Endothelial cell of coronary artery (primary cell): Measurements from ENCODE around the gene RBM8A. TPM values are rescaled to one million over a fixed set of nuclear protein-coding genes. Genes with fewer than 3 reads are reported as not detected.

Experiments used
- total RNA-seq: library from RNA; depleted of rRNA; stranded (reverse); fragments of >200 nt; gene quantifications from 2 replicates; pipeline ENCODE4 v1.2.3, GENCODE V29; 2014

RBM8A gene
- total RNA-seq = 153 and 236 TPM in 2 replicates

DNA sequence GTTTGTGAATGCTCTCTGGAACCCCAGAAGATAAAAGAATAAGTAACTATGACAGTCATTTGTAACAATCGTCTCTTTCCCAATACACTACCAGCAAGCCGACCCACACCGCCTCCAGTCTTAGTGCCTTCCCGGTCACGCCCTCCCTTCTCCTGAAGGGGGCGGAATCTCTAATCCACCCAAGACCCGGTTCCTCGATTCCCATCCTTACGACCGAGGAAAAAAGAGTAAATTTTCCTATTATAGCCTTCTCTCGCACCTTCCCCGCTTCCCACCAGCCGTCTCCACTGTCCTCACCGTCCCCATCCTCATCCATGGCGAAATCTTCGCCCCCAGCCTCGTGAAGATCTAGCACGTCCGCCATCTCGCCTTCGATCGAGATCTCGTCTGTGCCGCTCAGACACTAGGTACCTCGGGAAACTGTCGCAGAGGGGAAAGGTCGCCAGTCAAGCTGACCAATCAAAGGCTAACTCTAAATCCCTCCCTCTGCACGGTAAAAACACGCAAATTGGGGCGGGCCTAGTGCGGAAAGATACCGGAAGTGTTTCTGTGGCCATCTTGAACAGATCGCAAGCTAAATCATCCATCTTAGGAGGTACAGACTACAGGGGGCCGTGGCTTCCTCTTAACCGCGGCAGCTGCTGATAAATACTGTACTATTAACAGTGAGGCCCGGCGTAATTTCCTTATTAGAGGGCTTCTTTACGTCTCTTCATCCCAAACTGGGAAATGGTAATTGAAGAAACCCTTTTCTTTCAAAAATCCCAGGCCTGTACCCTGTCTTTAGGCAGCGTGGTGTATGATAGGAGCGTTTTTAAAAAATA, at the start of gene RBM8A:
RBM8A (minus strand) TSS at position 422 of the 824 bp plus-strand sequence; CDS start at position 364, 58 bp downstream.

DNA sequence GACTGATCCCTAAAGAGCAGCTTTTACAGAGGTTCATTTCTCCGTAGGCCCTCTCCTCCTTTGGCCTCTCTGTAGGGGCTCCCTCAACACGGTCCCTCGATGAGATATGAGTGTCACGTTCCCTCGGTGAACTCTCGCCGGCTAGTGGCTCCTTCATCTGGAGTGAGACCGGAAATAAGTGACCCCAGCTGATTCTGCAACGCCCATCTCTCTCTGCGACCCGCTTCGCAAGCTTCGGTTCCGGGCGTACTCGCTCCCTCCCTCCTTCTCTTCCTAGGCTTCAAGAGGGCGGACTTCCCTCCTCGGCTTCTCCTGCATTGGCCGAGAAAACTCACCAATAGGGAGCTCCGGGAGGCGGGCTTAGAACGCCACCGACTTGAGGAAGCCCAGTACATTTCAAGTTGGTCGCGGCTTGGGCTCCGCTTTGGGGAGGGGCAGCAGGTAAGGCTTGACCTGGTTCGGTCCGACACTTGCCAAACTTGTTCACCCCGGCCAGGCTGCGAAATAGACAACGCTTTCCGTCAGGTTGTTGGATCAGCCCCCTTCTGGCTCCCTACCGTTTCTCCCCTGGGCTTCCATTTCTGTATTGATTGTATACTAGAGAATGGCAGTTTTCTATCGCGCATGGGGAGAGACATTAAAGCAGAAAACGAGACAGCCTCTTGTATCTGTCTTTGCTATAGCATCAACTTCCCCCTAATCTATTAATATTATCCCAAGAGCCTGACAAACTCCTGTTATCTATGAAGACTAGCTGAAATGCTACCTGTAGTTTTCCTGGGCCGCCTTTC, 37.2 kb upstream of the RBM8A start, which contains the start of the genes ANKRD34A and POLR3GL:
ANKRD34A (minus strand) TSS at position 248 of the 791 bp plus-strand sequence. CDS start 2,816 bp downstream, outside the sequence.
POLR3GL (plus strand) TSS at position 363 of the 791 bp plus-strand sequence. CDS start 10,176 bp downstream, outside the sequence.

DNA sequence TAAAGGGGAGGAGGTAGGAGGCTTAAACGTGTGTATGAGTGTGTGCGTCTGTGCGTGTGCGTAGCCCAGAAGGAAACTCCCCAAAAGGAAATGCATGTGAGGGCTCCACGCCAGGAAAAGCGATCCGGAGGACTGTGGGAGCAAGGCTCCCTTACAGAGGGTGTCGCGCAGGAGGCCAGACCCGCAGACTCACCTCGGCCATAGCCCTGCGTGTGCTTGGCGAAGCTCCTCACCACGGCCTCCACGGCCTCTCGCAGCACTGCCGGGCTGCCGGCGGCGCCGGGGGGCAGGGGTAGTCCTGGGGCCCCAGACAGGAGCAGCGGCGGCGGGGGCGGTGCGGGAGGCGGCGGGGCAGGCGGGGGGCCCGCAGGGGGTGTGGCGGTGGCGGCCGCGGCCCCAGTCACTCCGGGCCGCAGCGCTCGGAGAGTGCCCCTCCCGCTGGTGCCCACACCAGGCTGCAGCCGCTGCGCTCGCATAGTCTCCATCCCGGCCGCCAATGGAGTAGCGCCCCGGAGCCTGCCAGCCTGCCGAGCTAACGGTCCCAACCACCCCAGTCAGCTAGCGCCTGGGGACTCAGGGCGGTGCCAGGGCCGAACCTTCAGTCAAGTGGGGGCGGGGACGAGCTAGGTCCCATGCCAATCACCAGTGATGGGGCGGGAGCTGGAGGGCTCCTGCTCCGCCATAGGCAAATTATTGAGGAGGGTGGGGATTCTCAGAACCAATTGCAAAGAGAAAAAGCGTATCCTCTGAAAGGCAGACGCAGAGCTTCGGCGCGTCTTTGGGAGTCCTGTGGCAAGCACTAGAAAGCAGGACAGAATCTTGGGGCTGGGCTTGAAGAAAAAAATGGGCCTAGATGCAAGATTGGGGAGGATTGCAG, 30.4 kb upstream of the RBM8A start, which contains the start of gene LIX1L:
LIX1L (minus strand) TSS at position 575 of the 877 bp plus-strand sequence; CDS start at position 485, 90 bp downstream.

DNA sequence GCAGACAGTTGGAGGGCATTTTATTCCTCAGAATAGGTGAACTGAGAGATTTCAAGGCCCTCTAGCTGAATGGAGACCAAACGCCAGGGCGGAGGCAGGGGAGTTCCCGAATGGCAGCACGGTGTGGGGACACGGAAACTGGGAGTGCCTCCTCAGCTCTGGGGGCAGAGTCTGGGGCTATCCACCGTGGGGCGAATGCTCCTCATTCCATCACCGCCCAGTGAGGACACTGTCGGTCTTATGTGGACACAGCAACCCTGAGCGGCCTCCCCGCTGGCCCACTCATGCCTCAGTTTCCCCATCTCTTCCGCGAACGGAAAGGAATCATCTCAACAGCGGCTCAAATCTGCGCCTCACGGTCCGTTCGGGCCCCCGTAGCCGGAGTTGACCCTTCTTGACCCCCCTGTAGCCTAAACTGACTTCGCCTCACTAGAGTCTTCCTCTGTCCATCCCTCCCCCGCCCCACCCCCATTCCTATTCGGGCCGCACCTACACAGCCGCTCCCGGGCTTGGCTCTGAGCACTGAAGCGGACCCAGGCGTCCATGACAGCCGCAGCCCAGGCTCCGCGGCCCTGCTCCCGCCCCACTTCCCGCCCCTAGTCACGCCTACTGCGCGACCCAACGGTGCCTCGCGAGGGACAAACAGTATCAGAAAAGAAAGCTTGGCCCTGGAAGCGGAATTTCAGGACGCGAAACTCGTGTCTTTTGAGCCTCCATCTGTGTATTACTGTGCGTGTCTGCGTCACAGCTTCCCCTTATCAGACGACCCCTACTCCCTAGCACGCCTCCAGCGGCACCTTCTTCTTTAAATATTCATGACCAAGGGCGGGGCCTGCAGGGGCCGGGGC, 8.9 kb downstream of the RBM8A start, which contains the start of gene PEX11B:
PEX11B (minus strand) TSS at position 574 of the 848 bp plus-strand sequence; CDS start at position 545, 29 bp downstream.

DNA sequence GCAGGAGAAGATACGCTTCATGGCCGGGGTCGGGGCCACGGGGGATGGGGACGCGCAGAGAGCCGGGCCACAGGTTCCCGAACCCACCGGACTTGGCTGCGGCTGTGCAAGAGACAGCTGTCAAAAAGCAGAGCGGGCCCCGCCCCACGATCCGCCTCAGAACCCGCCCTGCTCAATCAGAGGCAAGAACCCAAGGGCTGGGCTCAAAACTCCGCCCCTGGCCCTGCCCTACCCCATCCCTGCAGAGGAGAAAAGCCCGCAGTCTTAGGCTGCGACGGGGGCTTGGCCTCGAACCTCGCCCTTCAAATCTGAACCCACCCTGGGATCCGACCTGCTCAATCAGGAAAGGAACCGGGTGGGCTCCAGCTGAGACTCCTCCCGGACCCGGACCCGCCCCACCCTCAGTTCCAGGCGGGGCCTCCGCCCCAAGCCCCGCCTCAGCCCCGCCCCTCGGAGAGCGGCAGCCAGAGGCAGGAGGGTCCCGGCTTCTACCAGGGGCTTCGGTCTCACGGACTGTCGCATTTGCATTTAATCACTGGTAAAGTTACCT, 41.5 kb downstream of the RBM8A start, which contains the start of gene ANKRD35:
ANKRD35 (minus strand) TSS at position 129 of the 550 bp plus-strand sequence; CDS start at position 21, 108 bp downstream.

Other genes with a start within 250 kb of the RBM8A start
- gene PDZK1, start 220.1 kb downstream of the RBM8A start, total RNA-seq = 0.09 and 0.19 TPM in 2 replicates
- gene CD160, start 208.0 kb downstream of the RBM8A start, total RNA-seq = not detected in 2 replicates
- gene RNF115, start 103.4 kb downstream of the RBM8A start, total RNA-seq = 12.8 and 13.4 TPM in 2 replicates
- 26.2 and 27.8 TPM in 2 replicates for gene POLR3C, start 103.3 kb downstream of the RBM8A start, total RNA-seq
- 1.2 and 2.0 TPM in 2 replicates for gene NUDT17, start 81.9 kb downstream of the RBM8A start, total RNA-seq
- gene PIAS3, start 68.4 kb downstream of the RBM8A start, total RNA-seq = 5.7 and 9.4 TPM in 2 replicates
- 0.28 and 0.81 TPM in 2 replicates for gene ANKRD35, start 41.6 kb downstream of the RBM8A start, total RNA-seq
- gene ITGA10, start 17.4 kb downstream of the RBM8A start, total RNA-seq = 27.6 and 32.7 TPM in 2 replicates
- gene PEX11B, start 8.8 kb downstream of the RBM8A start, total RNA-seq = 24.5 and 25.9 TPM in 2 replicates
- 18.5 and 18.7 TPM in 2 replicates for gene LIX1L, start 30.5 kb upstream of the RBM8A start, total RNA-seq
- gene ANKRD34A, start 37.1 kb upstream of the RBM8A start, total RNA-seq = 0.27 and 0.28 TPM in 2 replicates
- gene POLR3GL, start 37.2 kb upstream of the RBM8A start, total RNA-seq = 11.2 and 13.2 TPM in 2 replicates
- gene TXNIP, start 69.1 kb upstream of the RBM8A start, total RNA-seq = 30.4 and 109 TPM in 2 replicates
- not detected in 2 replicates for gene HJV, start 94.3 kb upstream of the RBM8A start, total RNA-seq
- gene NBPF10, start 217.3 kb upstream of the RBM8A start, total RNA-seq = 0.81 and 1.5 TPM in 2 replicates